ENCODE results near the gene IRF9. TPM values are rescaled to one million over a fixed set of nuclear protein-coding genes. Genes with fewer than 3 reads are reported as not detected.
A peak's percentile ranks its signal among the peaks of the same experiment; 100 is the strongest.

IRF9 gene
- total and polyA plus RNA-seq, 2 of the 13 experiments (the other 11 are each of a cell fraction or from before 2014, with no cell fraction given) = 14.9 to 49.7 TPM

- TF ChIP-seq KDM2A (CRISPR knock-in tag; IDR thresholded peaks at IDR 0.05; ENCODE audit: borderline replicate concordance, low read depth) = peak; percentile 99
- TF ChIP-seq ZBTB38 (CRISPR knock-in tag; IDR thresholded peaks at IDR 0.05) = peak; percentile 94
- TF ChIP-seq ZBTB44 (CRISPR knock-in tag; IDR thresholded peaks at IDR 0.05) = peak; percentile 98
- peak; percentile 85 for TF ChIP-seq ZNF121 (CRISPR knock-in tag; IDR thresholded peaks at IDR 0.05)
- TF ChIP-seq ZNF549 (CRISPR knock-in tag; IDR thresholded peaks at IDR 0.05) = no peak
- peak; percentile 96 to 100 for TF ChIP-seq HMGXB4 (CRISPR knock-in tag; IDR thresholded peaks at IDR 0.05; ENCODE audit: borderline replicate concordance in 1 of 2, low read depth in 1 of 2)
- no peak for TF ChIP-seq TERF1 (CRISPR knock-in tag; IDR thresholded peaks at IDR 0.05)
- TF ChIP-seq ZNF180 (CRISPR knock-in tag; IDR thresholded peaks at IDR 0.05; ENCODE audit: borderline replicate concordance, low read depth) = 0 out of 2 replicates have a peak, but pooled peaks have one; percentile 68
- TF ChIP-seq ZNF274 (CRISPR knock-in tag; IDR thresholded peaks at IDR 0.05) = peak; percentile 96
- TF ChIP-seq DRAP1 (CRISPR knock-in tag; IDR thresholded peaks at IDR 0.05) = peak; percentile 91
- no peak for TF ChIP-seq BCLAF1 (IDR thresholded peaks at IDR 0.05)
- no peak for TF ChIP-seq ZNF382 (CRISPR knock-in tag; IDR thresholded peaks at IDR 0.05; ENCODE audit: borderline replicate concordance)
- TF ChIP-seq CCDC6 (CRISPR knock-in tag; IDR thresholded peaks at IDR 0.05) = peak; percentile 100
- peak; percentile 88; the same call in 1 of the 2 replicates for TF ChIP-seq ZNF441 (CRISPR knock-in tag; IDR thresholded peaks at IDR 0.05; ENCODE audit: borderline replicate concordance)
- peak; percentile 93; the same call in 1 of the 2 replicates for TF ChIP-seq ZNF564 (CRISPR knock-in tag; IDR thresholded peaks at IDR 0.05)
- no peak for TF ChIP-seq CHD4 (IDR thresholded peaks at IDR 0.05; ENCODE audit: borderline replicate concordance, low read length)
- TF ChIP-seq ZSCAN30 (CRISPR knock-in tag; IDR thresholded peaks at IDR 0.05) = peak; percentile 96
- TF ChIP-seq ZNF782 (CRISPR knock-in tag; IDR thresholded peaks at IDR 0.05; ENCODE audit: borderline replicate concordance) = peak; percentile 94; the same call in 1 of the 2 replicates
Measured at GRCh38 chr14:24160850-24161804, at the start of gene IRF9 (continued).

All from HepG2 (cell line).